DOHH2 (cell line): ENCODE measurements around the gene LIMS2.

Experiments
- H3F3A ChIP-seq: fragments of 200-600 bp; sonication (generic), shearing (Covaris generic); 2 replicates; pipeline ENCODE4 v1.6.0; 2016; ENCODE audit warnings: antibody characterized with exemption, mild to moderate bottlenecking; ENCODE audit not compliant: control insufficient read depth, insufficient read depth
- H3K27ac ChIP-seq: fragments of 200-600 bp; sonication (generic); 2 replicates; pipeline ENCODE4 v1.5.1; 2014; ENCODE audit warnings: low read depth, mild to moderate bottlenecking, low read length, moderate library complexity
- H3K27me3 ChIP-seq: fragments of 200-600 bp; sonication (generic); 2 replicates; pipeline ENCODE4 v1.6.1; 2014; ENCODE audit warnings: mild to moderate bottlenecking, low read length, mixed read lengths; ENCODE audit not compliant: control insufficient read depth
- H3K36me3 ChIP-seq: fragments of 200-600 bp; sonication (generic); 2 replicates; pipeline ENCODE4 v1.6.1; 2014; ENCODE audit warnings: mild to moderate bottlenecking, low read length, moderate library complexity, mixed read lengths; ENCODE audit not compliant: control insufficient read depth
- H3K4me1 ChIP-seq: fragments of 200-600 bp; sonication (generic); 2 replicates; pipeline ENCODE4 v1.6.1; 2014; ENCODE audit warnings: mild to moderate bottlenecking, low read length, mixed read lengths; ENCODE audit not compliant: control insufficient read depth
- H3K4me2 ChIP-seq: fragments of 200-600 bp; sonication (generic); 2 replicates; pipeline ENCODE4 v1.6.0; 2014; ENCODE audit warnings: mild to moderate bottlenecking, low read length, moderate library complexity
- H3K4me3 ChIP-seq: fragments of 200-600 bp; sonication (generic); 2 replicates; pipeline ENCODE4 v1.5.1; 2014; ENCODE audit warnings: mild to moderate bottlenecking, low read length, mixed read lengths
- H3K79me2 ChIP-seq: fragments of 200-600 bp; sonication (generic); 2 replicates; pipeline ENCODE4 v1.6.1; 2014; ENCODE audit warnings: mild to moderate bottlenecking, low read length, mixed read lengths; ENCODE audit not compliant: control insufficient read depth
- H3K9me2 ChIP-seq: fragments of 200-600 bp; sonication (generic); replicated peaks from 2 replicates; pipeline ENCODE4 v1.6.1; 2014; ENCODE audit warnings: mild to moderate bottlenecking, low read length, mixed read lengths; ENCODE audit not compliant: control insufficient read depth
- H3K9me3 ChIP-seq: fragments of 200-600 bp; sonication (generic); 2 replicates; pipeline ENCODE4 v1.6.1; 2014; ENCODE audit warnings: antibody characterized with exemption, low read length, mixed read lengths; ENCODE audit not compliant: control insufficient read depth, insufficient read depth
- H4K20me1 ChIP-seq: fragments of 200-600 bp; sonication (generic); 2 replicates; pipeline ENCODE4 v1.6.0; 2014; ENCODE audit warnings: low read depth, mild to moderate bottlenecking, antibody characterized with exemption, low read length, moderate library complexity; ENCODE audit not compliant: control insufficient read depth, insufficient read depth
- CTCF ChIP-seq: fragments of 200-600 bp; sonication (generic); IDR thresholded peaks from one replicate; pipeline ENCODE4 v1.5.1; 2014; ENCODE audit warnings: antibody characterized with exemption, mild to moderate bottlenecking, low read depth, low read length; ENCODE audit not compliant: poor library complexity, severe bottlenecking
- EZH2phosphoT487 ChIP-seq: fragments of 200-600 bp; sonication (generic); IDR thresholded peaks from 2 replicates; pipeline ENCODE4 v1.6.1; 2017; ENCODE audit warnings: borderline replicate concordance, mild to moderate bottlenecking, antibody characterized with exemption, low read length, moderate library complexity, mixed read lengths

Gene LIMS2

GRCh38 chr2:127619203-127619590, 56.1 kb downstream of the LIMS2 start:
- Histone ChIP-seq H3K36me3 (no peaks in the 10 kb centered on the region), H3K9me2 (no peaks in the 10 kb centered on the region), H4K20me1 (no peaks in the 10 kb centered on the region), H3K4me1 (peaks cover 19% of the 10 kb centered on the region), H3K4me3 (no peak overlapping the region), H3K27me3 (peaks cover 6% of the 10 kb centered on the region), H3K4me2 (no peak overlapping the region), H3K9me3 (no peaks in the 10 kb centered on the region), H3K27ac (no peak overlapping the region), H3F3A (no peaks in the 10 kb centered on the region), H3K79me2 (no peaks in the 10 kb centered on the region)
- TF ChIP-seq CTCF (no peak), EZH2phosphoT487 (no peak)

- Histone ChIP-seq H3K9me3 (no peaks in the 10 kb centered on the region), H3K4me1 (peaks cover 19% of the 10 kb centered on the region), H3K4me2 (no peak overlapping the region)
Observed at GRCh38 chr2:127618551-127619202, 56.7 kb downstream of the LIMS2 start.

GRCh38 chr2:127615511-127616166, 59.7 kb downstream of the LIMS2 start:
- Histone ChIP-seq H3K4me1 (peaks cover 11% of the 10 kb centered on the region), H3F3A (no peaks in the 10 kb centered on the region), H3K36me3 (no peaks in the 10 kb centered on the region), H3K79me2 (no peaks in the 10 kb centered on the region), H4K20me1 (no peaks in the 10 kb centered on the region), H3K27ac (no peak overlapping the region), H3K27me3 (peaks cover 8% of the 10 kb centered on the region), H3K9me2 (no peaks in the 10 kb centered on the region), H3K9me3 (no peaks in the 10 kb centered on the region), H3K4me2 (no peak overlapping the region), H3K4me3 (no peak overlapping the region)
- no peak for TF ChIP-seq EZH2phosphoT487

More at GRCh38 chr2:127618551-127619202, 56.7 kb downstream of the LIMS2 start:
- Histone ChIP-seq H3F3A (no peaks in the 10 kb centered on the region), H4K20me1 (no peaks in the 10 kb centered on the region), H3K36me3 (no peaks in the 10 kb centered on the region), H3K9me2 (no peaks in the 10 kb centered on the region), H3K79me2 (no peaks in the 10 kb centered on the region), H3K4me3 (no peak overlapping the region), H3K27ac (no peak overlapping the region), H3K27me3 (peaks cover 8% of the 10 kb centered on the region)
- TF ChIP-seq EZH2phosphoT487 (no peak), CTCF (no peak)

GRCh38 chr2:127614731-127615130, 60.6 kb downstream of the LIMS2 start:
- peaks cover 8% of the 10 kb centered on the region for H3K27me3 ChIP-seq
- H3K79me2 ChIP-seq, result no peaks in the 10 kb centered on the region
- TF ChIP-seq EZH2phosphoT487 (no peak), CTCF (no peak)
- no peaks in the 10 kb centered on the region for H3F3A ChIP-seq
- no peak overlapping the region for H3K4me3 ChIP-seq
- no peaks in the 10 kb centered on the region for H4K20me1 ChIP-seq
- no peaks in the 10 kb centered on the region for H3K9me3 ChIP-seq
- H3K4me1 ChIP-seq, result peaks cover 2% of the 10 kb centered on the region
- no peak overlapping the region for H3K27ac ChIP-seq
- no peaks in the 10 kb centered on the region for H3K36me3 ChIP-seq
- no peaks in the 10 kb centered on the region for H3K9me2 ChIP-seq
- no peak overlapping the region for H3K4me2 ChIP-seq
